GM12878 (cell line): ENCODE data around the gene PNMT. TPM values are rescaled to one million over a fixed set of nuclear protein-coding genes. Genes with fewer than 3 reads are reported as not detected.

Source experiments
- CREM ChIP-seq: IDR thresholded peaks from 2 replicates; pipeline ENCODE4 v1.6.1; 2014; ENCODE audit warnings: antibody characterized with exemption, low read depth
- DPF2 ChIP-seq: fragments of 450-650 bp; IDR thresholded peaks from 2 replicates; pipeline ENCODE4 v1.6.1; 2017; ENCODE audit warnings: mild to moderate bottlenecking
- IKZF2 ChIP-seq, 2 experiments: fragments of 450-650 bp; IDR thresholded peaks; 2 replicates each; pipeline ENCODE4 v1.6.1; 2017; ENCODE audit warnings: mild to moderate bottlenecking in 2 of 2, moderate library complexity in 2 of 2
- JUND ChIP-seq: IDR thresholded peaks from 2 replicates; pipeline ENCODE4 v1.6.1; 2012; ENCODE audit warnings: low read depth, mild to moderate bottlenecking, low read length, improper control_type of control experiment, moderate library complexity
- NKRF ChIP-seq: fragments of 450-650 bp; conservative IDR thresholded peaks from 2 replicates; pipeline ENCODE4 v1.6.1; 2017; ENCODE audit warnings: mild to moderate bottlenecking, moderate library complexity
- PAX5 ChIP-seq: IDR thresholded peaks from 2 replicates; pipeline ENCODE4 v1.6.1; 2011; ENCODE audit warnings: low read depth, low read length, borderline replicate concordance
- POLR2A ChIP-seq: IDR thresholded peaks from 2 replicates; pipeline ENCODE4 v1.6.1; 2011; ENCODE audit warnings: low read depth, mild to moderate bottlenecking, low read length
- RCOR1 ChIP-seq: conservative IDR thresholded peaks from 2 replicates; pipeline ENCODE4 v1.6.1; 2012; ENCODE audit warnings: low read depth, low read length, improper control_type of control experiment
- SPI1 ChIP-seq: IDR thresholded peaks from 2 replicates; pipeline ENCODE4 v1.6.1; 2011; ENCODE audit warnings: low read depth, mild to moderate bottlenecking, low read length, moderate library complexity, borderline replicate concordance; ENCODE audit not compliant: insufficient read depth
- TARDBP ChIP-seq: IDR thresholded peaks from 2 replicates; pipeline ENCODE4 v1.6.1; 2016; ENCODE audit warnings: borderline replicate concordance
- ZBTB40 ChIP-seq: fragments of 450-650 bp; IDR thresholded peaks from 2 replicates; pipeline ENCODE4 v1.6.1; 2016; ENCODE audit warnings: mild to moderate bottlenecking, moderate library complexity, borderline replicate concordance
- ZNF384 ChIP-seq: IDR thresholded peaks from 2 replicates; pipeline ENCODE4 v1.6.1; 2012; ENCODE audit warnings: low read depth, mild to moderate bottlenecking, low read length, improper control_type of control experiment, borderline replicate concordance
- polyA plus RNA-seq, 11 experiments: library from polyadenylated mRNA; depleted of rRNA in 4 of 11; unstranded in 6 of 11; stranded (reverse) in 5 of 11; fragments of >200 nt; fragmentation: Nextera tagmentation in 4 of 11; fragmentation: Illumina TruSeq in 1 of 11; extraction: Ambion mirVana in 4 of 11; extraction: Trizol in 1 of 11; gene quantifications; 1 replicate in 1 of 11; 2 replicates in 10 of 11; pipeline versions ENCODE4 v1.2.1 to v1.2.3, GENCODE V29; 2011 to 2016; ENCODE audit warnings: inconsistent platforms in 2 of 11, missing spikeins in 2 of 11, low read depth in 1 of 11
- total RNA-seq, 4 experiments: library from RNA; depleted of rRNA in 3 of 4; stranded (reverse); fragments of >200 nt in 3 of 4; fragmentation: Illumina TruSeq in 1 of 4; extraction: Trizol in 1 of 4; gene quantifications; 2 replicates each; pipeline versions ENCODE4 v1.2.1 to v1.2.3, GENCODE V29; 2013 to 2021
- TF ChIP-seq, protein P1 (sequence below), 3 experiments: IDR thresholded peaks in 2 of 3; conservative IDR thresholded peaks in 1 of 3; 2 replicates each; pipeline ENCODE4 v1.5.1; 2011; ENCODE audit warnings: low read depth in 3 of 3, low read length in 3 of 3, mild to moderate bottlenecking in 3 of 3, control low read depth in 2 of 3, moderate library complexity in 2 of 3, inconsistent platforms in 1 of 3, mixed read lengths in 1 of 3; ENCODE audit not compliant: control insufficient read depth in 2 of 3, insufficient read depth in 1 of 3; ENCODE audit errors: extremely low read depth in 1 of 3
- TF ChIP-seq, protein P2 (sequence below): IDR thresholded peaks from 2 replicates; pipeline ENCODE4 v1.6.1; 2011; ENCODE audit warnings: borderline replicate concordance, low read depth, mild to moderate bottlenecking, moderate library complexity, low read length; ENCODE audit not compliant: insufficient read depth, poor library complexity, severe bottlenecking
- TF ChIP-seq, protein P3 (sequence below): IDR thresholded peaks from 2 replicates; pipeline ENCODE4 v1.6.1; 2012; ENCODE audit warnings: low read depth, low read length, improper control_type of control experiment

Gene PNMT
- total and polyA plus RNA-seq, 10 of the 15 experiments (the other 5 are each of a cell fraction or from before 2014, with no cell fraction given), result not detected

DNA sequence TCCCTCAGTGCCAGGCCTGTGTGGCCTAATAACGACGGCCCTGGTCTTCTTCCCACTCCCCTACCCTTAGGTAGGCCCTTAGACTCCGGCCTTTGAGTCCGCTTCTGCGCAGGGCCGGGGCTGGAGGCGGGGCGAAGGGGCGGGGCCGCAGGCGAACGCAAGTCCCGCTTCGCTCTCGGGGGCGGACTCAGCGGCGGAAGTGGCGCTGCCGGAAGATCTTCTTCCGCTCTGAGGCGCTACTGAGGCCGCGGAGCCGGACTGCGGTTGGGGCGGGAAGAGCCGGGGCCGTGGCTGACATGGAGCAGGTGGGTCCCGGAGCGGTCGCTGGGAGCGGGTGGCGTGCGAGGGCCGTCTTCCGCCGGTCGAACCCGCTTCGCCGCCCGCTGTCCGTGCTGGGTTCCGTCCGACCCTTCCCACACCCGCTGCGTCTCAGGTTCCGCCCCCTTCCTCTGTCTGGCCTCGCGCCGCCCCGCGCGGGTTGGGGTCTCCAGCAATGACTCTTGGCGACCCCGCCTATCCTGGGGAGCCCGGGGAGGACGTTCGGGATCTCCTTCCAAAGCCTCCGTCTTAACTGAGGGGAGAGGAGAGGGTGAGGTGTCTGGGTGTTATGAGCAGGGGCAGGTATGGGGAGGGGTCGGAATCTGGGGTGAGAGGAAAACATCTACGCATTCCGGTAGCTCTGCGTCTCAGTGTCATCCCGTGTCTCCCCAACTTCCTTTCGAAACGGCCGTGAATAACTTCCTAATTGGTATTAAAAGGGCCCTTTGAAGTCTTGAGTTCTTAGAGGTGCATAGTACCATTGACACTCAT is 31.1 kb upstream of the PNMT start, which contains the start of gene STARD3 (continued):
- TF ChIP-seq, protein P1, sequence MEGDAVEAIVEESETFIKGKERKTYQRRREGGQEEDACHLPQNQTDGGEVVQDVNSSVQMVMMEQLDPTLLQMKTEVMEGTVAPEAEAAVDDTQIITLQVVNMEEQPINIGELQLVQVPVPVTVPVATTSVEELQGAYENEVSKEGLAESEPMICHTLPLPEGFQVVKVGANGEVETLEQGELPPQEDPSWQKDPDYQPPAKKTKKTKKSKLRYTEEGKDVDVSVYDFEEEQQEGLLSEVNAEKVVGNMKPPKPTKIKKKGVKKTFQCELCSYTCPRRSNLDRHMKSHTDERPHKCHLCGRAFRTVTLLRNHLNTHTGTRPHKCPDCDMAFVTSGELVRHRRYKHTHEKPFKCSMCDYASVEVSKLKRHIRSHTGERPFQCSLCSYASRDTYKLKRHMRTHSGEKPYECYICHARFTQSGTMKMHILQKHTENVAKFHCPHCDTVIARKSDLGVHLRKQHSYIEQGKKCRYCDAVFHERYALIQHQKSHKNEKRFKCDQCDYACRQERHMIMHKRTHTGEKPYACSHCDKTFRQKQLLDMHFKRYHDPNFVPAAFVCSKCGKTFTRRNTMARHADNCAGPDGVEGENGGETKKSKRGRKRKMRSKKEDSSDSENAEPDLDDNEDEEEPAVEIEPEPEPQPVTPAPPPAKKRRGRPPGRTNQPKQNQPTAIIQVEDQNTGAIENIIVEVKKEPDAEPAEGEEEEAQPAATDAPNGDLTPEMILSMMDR (IDR thresholded peaks at IDR 0.05 in 2 of 3, conservative IDR thresholded peaks at IDR 0.05 in 1 of 3; ENCODE audit: control insufficient read depth in 2 of 3, extremely low read depth in 1 of 3, insufficient read depth in 1 of 3, low read depth in 3 of 3, low read length in 3 of 3), result peak in 1 of 3 experiments; percentile 12; a peak in 2 of 6 replicates
- TF ChIP-seq CREM (0 out of 2 replicates have a peak, but pooled peaks have one; percentile 61), RCOR1 (no peak), POLR2A (peak; percentile 91), JUND (no peak), IKZF2 (IDR thresholded peaks at IDR 0.05) (0 out of 4 replicates have a peak, but pooled peaks have one; percentile 16 to 53), TARDBP (no peak), NKRF (peak; percentile 89), ZBTB40 (peak; percentile 97), PAX5 (no peak), SPI1 (0 out of 2 replicates have a peak, but pooled peaks have one; percentile 23), ZNF384 (no peak), DPF2 (peak; percentile 72; the same call in 1 of the 2 replicates)
- TF ChIP-seq, protein P2, sequence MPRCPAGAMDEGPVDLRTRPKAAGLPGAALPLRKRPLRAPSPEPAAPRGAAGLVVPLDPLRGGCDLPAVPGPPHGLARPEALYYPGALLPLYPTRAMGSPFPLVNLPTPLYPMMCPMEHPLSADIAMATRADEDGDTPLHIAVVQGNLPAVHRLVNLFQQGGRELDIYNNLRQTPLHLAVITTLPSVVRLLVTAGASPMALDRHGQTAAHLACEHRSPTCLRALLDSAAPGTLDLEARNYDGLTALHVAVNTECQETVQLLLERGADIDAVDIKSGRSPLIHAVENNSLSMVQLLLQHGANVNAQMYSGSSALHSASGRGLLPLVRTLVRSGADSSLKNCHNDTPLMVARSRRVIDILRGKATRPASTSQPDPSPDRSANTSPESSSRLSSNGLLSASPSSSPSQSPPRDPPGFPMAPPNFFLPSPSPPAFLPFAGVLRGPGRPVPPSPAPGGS, result peak; percentile 10
- TF ChIP-seq, protein P3, sequence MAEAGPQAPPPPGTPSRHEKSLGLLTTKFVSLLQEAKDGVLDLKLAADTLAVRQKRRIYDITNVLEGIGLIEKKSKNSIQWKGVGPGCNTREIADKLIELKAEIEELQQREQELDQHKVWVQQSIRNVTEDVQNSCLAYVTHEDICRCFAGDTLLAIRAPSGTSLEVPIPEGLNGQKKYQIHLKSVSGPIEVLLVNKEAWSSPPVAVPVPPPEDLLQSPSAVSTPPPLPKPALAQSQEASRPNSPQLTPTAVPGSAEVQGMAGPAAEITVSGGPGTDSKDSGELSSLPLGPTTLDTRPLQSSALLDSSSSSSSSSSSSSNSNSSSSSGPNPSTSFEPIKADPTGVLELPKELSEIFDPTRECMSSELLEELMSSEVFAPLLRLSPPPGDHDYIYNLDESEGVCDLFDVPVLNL, result no peak
